HG03280 (cell line): Measurements from ENCODE around the gene DPY19L2.
"Not testable (repeated sequence)": the region's sequence is repeated elsewhere in the genome, so short reads cannot be mapped to it uniquely, and the experiment has no call there.

ENCODE experiments used
- ATAC-seq: cut with Tn5 transposase; IDR thresholded peaks from one replicate; pipeline ENCODE4 v1.9.1; 2021; ENCODE audit warnings: mild to moderate bottlenecking, moderate library complexity; ENCODE audit not compliant: unreplicated experiment

Gene DPY19L2

DNA sequence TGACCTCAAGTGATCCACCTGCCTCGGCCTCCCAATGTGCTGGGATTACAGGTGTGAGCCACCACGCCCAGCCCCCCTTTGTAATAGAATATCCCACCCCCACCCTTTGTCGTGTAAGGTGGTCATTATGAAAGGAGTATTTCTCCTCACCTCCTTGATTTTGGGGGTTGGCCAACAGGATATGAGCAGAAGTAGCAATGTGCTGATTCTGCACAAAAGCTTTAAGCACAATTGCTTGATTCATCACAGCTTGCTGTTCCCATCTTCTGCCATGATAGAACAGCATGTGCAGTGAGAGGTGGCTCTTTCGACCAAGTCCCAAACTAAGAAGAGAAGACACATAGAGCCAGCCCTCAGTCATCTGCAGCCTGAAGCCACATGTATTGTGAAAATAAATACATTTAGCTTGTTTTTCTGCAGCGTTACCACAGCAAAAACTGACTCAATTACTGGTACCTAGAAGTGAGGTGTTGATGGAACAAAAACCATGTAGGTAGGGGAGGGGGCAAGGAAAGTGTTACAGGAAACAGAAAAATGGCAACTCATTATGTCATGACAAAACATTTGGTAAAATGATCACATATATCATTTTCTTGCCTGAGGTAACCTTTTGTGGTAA, 122.9 kb downstream of the DPY19L2 start:
- ATAC-seq = not testable (repeated sequence)

DNA sequence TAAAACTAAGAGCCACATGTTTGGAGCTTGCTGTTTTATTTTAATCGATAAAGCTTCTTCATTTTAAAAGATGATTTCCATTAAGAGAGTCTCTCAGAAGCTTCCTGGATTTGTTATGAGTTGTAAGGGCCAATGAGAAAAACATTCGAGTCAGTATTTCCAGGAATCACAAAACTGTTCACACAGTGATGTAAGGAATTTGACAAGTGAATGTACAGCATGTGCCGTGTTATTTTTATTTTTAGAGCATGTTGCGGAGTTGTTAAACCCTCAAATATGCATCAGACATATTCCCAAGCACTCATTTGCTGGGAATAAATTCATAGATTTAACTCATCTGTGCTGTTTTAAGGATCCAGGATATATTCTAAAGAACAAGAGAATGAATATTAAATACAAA, 129.6 kb downstream of the DPY19L2 start:
- ATAC-seq = not testable (repeated sequence)

DNA sequence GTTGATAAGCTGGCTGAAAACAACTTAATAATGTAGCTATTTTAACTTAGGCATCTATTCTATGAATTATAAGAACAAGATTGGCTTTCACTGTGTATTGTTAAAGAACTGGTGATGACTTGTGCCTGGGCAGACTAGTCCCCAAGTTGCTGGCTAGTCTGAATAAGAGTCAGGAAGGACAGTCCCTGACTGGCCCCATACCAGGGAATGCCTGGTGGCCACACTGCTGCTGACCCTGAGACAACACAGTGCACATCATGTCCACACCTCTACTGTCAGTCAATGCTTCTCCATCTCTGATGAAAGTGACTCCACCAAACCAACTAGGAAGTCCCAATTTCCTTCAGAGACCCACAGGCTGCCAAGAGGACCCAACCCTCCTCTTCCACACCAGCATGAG, 130.5 kb downstream of the DPY19L2 start:
- ATAC-seq = not testable (repeated sequence)

DNA sequence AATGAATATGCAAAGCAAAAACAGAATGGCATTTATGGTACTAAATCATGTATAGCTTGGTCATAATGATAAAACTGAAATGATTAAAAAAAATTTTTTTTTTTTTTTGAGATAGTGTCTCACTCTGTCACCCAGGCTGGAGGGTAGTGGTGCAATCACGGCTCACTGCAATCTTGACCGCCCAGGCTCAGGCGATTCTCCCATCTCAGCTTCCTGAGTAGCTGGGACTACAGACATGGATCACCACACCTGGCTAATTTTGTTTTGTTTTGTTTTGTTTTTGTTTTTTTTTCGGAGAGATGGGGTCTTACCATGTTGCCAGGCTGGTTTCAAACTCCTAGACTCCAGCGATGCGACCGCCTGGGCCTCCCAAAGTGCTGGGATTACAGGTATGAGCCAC, 138.7 kb downstream of the DPY19L2 start:
- not testable (repeated sequence) for ATAC-seq

DNA sequence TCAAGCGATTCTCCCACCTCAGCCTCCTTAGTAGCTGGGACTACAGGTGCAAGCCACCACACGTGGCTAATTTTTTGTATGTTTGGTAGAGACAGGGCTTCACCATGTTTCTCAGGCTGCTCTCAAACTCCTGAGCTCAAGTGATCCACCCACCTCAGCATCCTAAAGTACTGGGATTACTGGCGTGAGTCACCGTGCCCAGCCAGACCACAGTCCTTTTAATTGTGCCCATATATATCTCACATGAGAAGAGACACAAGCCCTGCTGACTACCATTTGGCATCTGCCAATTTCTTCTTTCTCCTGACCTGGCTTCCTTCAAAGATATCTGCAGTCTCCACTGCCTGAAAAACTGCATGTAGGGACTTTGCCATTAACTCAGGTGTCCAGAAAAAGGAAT, 142.5 kb downstream of the DPY19L2 start:
- no peak for ATAC-seq

DNA sequence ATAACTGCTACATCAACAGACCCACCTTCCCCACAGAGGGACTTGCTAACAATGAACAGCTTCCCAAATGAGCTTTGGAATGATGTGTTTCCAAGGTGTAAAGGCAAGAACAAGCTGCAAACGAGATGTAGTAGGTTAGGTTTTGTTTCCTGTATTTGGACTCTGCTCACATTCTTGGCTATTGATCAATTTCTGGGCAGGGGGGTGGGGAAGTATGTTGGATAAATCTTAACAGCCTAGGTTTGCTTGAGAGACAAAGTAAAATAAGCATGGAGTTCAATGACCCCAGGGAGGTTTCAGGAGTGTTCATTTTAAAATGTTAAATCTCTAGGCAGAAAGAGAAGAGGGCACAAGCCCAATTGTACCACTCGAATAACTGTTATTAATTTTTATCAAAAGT, 146.6 kb downstream of the DPY19L2 start:
- no peak for ATAC-seq
